Breast epithelium (tissue), 4 donors: ENCODE data around the gene PGBD5. TPM values are rescaled to one million over a fixed set of nuclear protein-coding genes. Genes with fewer than 3 reads are reported as not detected.
A peak's percentile ranks its signal among the peaks of the same experiment; 100 is the strongest.

Experiments used
- DNase-seq, 2 donors: peaks; one replicate each; pipeline ENCODE4 v3.0.0-alpha.2; 2019; ENCODE audit warnings: low spot score in 2 of 2
- H3K27ac ChIP-seq, 2 donors: fragments of 200-600 bp; sonication (generic) in 1 of 2; one replicate each; pipeline ENCODE4 v1.5.1; 2016 to 2019; ENCODE audit warnings: mild to moderate bottlenecking in 1 of 2
- H3K27me3 ChIP-seq, 2 donors: fragments of 200-600 bp; sonication (generic) in 1 of 2; one replicate each; pipeline versions ENCODE4 v1.5.1 to v1.6.0; 2017 to 2019; ENCODE audit warnings: control low read depth in 1 of 2, mild to moderate bottlenecking in 1 of 2
- H3K36me3 ChIP-seq: fragments of 200-600 bp; one replicate; pipeline ENCODE4 v1.5.1; 2019
- H3K4me1 ChIP-seq, 2 donors: fragments of 200-600 bp; sonication (generic); one replicate each; pipeline ENCODE4 v1.5.1; 2016 to 2019; ENCODE audit warnings: control low read depth in 1 of 2
- H3K4me3 ChIP-seq, 3 donors: fragments of 200-600 bp; sonication (generic); 1 replicate in 2 of 3; 2 replicates in 1 of 3; pipeline ENCODE4 v1.5.1; 2016 to 2019; ENCODE audit warnings: mild to moderate bottlenecking in 3 of 3, moderate library complexity in 2 of 3
- H3K9me3 ChIP-seq, 2 donors: fragments of 200-600 bp; sonication (generic) in 1 of 2; one replicate each; pipeline ENCODE4 v1.5.1; 2016 to 2019; ENCODE audit warnings: control low read depth in 1 of 2
- POLR2A ChIP-seq: fragments of 450-650 bp; IDR thresholded peaks from one replicate; pipeline ENCODE4 v1.6.1; 2016; ENCODE audit warnings: antibody characterized with exemption, mild to moderate bottlenecking, moderate library complexity
- POLR2AphosphoS5 ChIP-seq, 3 donors: sonication (generic); formaldehyde crosslinking; IDR thresholded peaks; one replicate each; pipeline ENCODE4 v1.6.1; 2017; ENCODE audit warnings: antibody characterized with exemption in 3 of 3
- intact Hi-C: fragments of 100-400 bp; cut with DNase I; formaldehyde crosslinking; loops from one replicate; pipeline ENCODE4 v1.15.1; 2023; ENCODE audit warnings: low total_unique reads
- total RNA-seq, 3 donors: library from RNA; depleted of rRNA; stranded (reverse); fragments of >200 nt; gene quantifications; one replicate each; pipeline ENCODE4 v1.1.0, GENCODE V29; 2016
- TF ChIP-seq, protein P1 (sequence below), 3 donors: fragments of 450-650 bp; IDR thresholded peaks; one replicate each; pipeline ENCODE4 v1.5.1; 2016 to 2017; ENCODE audit warnings: antibody characterized with exemption in 3 of 3, mild to moderate bottlenecking in 3 of 3, moderate library complexity in 3 of 3

Gene PGBD5
- total RNA-seq, 3 donors from 2014 or later: 0.48 to 0.98 (median 0.59) TPM

DNA sequence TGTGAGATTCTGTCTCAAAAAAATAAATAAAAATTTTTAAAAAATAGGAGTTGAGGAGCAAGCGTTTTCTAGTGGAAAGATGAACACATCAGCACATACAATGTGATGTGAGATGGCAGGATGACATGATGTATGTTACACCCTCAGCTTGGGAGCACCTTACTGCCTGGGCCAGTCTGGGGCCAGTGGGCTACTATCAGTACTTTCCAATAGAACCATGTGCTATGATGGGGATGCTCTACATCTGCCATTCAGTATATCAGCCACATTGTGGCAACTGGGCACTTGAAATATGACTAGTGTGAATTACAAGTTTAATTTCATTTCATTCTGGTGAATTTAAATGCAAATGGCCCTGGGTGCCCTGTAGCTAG lies 156.0 kb downstream of the PGBD5 start:
- no peaks in the 10 kb centered on the region for H3K4me1 ChIP-seq
- no peaks in the 10 kb centered on the region for H3K9me3 ChIP-seq
- no peak overlapping the region for H3K4me3 ChIP-seq
- peak in 1 of 2 donors; percentile 9 for DNase-seq
- TF ChIP-seq POLR2AphosphoS5 (IDR thresholded peaks at IDR 0.05) (no peak), POLR2A (no peak)
- TF ChIP-seq, protein P1, sequence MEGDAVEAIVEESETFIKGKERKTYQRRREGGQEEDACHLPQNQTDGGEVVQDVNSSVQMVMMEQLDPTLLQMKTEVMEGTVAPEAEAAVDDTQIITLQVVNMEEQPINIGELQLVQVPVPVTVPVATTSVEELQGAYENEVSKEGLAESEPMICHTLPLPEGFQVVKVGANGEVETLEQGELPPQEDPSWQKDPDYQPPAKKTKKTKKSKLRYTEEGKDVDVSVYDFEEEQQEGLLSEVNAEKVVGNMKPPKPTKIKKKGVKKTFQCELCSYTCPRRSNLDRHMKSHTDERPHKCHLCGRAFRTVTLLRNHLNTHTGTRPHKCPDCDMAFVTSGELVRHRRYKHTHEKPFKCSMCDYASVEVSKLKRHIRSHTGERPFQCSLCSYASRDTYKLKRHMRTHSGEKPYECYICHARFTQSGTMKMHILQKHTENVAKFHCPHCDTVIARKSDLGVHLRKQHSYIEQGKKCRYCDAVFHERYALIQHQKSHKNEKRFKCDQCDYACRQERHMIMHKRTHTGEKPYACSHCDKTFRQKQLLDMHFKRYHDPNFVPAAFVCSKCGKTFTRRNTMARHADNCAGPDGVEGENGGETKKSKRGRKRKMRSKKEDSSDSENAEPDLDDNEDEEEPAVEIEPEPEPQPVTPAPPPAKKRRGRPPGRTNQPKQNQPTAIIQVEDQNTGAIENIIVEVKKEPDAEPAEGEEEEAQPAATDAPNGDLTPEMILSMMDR (IDR thresholded peaks at IDR 0.05): no peak
- H3K27me3 ChIP-seq: no peaks in the 10 kb centered on the region
- H3K36me3 ChIP-seq: no peaks in the 10 kb centered on the region
- peak overlapping the region in 1 of 2 donors; percentile 45 for H3K27ac ChIP-seq
- intact Hi-C loops: loop anchor here (5.0 kb wide), 1 partner anchor 142 kb away; no protein-coding TSS in a partner anchor

DNA sequence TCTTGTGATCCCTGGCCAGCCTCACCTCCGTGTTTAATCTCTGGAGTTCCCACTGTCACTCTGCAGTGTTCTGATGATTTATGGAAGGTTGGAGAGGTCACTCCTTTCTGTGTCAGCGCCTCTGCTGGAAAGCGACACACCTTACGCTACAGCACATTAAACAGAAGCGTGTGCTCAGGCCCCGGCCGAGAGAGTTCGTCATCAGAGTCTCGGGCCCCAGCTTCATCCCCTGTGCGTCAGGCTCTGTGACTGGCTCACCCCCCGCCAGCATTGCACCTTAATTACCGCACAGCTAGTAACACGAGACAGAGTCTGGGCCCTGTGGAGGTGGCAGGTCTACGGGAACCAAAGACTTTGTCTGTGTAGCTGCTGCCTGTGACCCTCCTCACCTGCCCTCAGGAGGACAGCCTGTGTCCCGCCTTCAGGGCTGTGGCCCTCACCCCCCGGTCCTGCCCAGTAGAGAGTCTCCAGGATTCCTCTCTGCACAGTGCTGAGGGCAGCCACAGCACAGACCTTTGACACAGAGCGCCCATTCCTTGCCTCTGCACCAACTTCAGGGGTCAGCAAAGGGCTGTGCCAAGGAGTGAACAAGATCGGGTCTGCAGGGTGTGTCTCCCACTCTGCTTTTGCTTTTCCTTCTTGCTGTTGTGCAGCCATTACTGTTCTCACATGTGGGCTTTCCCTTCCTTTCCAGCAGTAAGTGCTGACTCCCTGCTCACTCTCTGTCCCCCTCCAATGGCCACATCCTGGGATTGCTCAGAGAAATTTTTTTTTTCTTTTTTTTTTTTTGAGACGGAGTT lies 157.6 kb downstream of the PGBD5 start:
- Histone ChIP-seq H3K4me1 (no peaks in the 10 kb centered on the region), H3K36me3 (peaks cover 6% of the 10 kb centered on the region), H3K9me3 (no peaks in the 10 kb centered on the region), H3K4me3 (no peak overlapping the region), H3K27me3 (no peaks in the 10 kb centered on the region), H3K27ac (no peak overlapping the region)
- peak in 1 of 2 donors; percentile 47 for DNase-seq
- intact Hi-C loops: no loop called here
- TF ChIP-seq POLR2AphosphoS5 (IDR thresholded peaks at IDR 0.05): no peak
- TF ChIP-seq, protein P1 (IDR thresholded peaks at IDR 0.05): peak in 1 of 3 donors; percentile 54

DNA sequence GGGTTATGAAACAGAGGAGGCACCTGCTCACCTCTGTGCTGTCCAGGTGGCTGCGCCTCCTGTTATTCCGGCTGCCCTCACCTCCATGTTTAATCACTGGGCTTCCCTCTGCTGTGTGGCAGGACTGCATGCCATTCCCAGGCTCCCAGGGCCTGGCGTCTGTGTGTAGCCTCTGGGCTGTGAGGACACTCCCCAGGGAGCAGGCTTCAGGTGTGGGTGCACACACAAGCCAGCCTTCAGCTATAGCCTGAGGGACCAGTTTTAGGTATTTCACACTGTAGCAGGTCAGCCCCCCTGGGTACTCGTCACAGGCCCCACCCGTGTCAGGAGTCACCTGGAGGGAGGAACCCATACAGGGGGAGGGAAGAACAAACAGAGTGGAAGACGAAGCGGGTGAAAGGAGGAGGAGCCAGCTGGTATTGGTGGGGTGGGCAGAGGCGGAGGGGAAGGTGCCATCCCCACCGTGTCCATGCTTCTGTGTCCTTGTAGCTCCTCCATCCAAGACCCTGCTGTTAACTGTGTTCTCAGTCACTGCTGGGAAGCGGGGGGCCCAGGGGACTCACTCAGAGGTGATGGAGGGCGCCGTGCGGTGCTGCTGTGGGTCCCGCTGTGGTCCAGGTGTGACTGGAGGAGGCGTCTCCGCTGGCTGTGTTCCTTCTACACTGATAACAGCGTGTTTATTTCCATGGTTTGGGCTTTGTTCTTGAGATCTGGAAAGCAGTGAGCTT lies 158.6 kb downstream of the PGBD5 start:
- DNase-seq: peak in 1 of 2 donors; percentile 45
- intact Hi-C loops: no loop called here
- Histone ChIP-seq H3K4me3 (no peak overlapping the region), H3K27ac (no peak overlapping the region), H3K36me3 (peaks cover 10% of the 10 kb centered on the region), H3K27me3 (no peaks in the 10 kb centered on the region), H3K4me1 (no peaks in the 10 kb centered on the region), H3K9me3 (no peaks in the 10 kb centered on the region)
- no peak for TF ChIP-seq POLR2AphosphoS5 (IDR thresholded peaks at IDR 0.05)
- TF ChIP-seq POLR2A: no peak
- TF ChIP-seq, protein P1 (IDR thresholded peaks at IDR 0.05): no peak

DNA sequence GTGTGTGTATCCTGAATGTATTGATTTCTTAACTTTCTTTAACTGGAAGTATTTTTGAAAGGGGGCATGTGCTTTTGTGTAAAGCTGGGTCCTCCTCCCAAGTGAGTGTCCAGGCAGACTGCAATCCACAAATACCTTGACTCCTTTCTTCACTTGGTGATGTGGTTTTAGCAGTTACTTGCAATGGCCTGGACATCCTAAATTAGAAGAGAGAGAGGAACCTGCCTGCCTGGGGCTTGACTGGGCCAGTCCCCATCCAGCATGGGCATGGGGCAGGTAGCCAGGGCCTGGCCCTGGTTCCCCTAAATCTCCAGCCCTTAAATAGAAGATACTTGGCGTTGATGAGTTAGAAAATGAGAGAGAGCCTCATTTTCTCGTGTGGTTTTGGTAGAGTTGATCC lies 159.7 kb downstream of the PGBD5 start:
- Histone ChIP-seq H3K27ac (no peak overlapping the region), H3K27me3 (no peaks in the 10 kb centered on the region), H3K4me3 (no peak overlapping the region), H3K36me3 (peaks cover 10% of the 10 kb centered on the region), H3K4me1 (no peaks in the 10 kb centered on the region), H3K9me3 (no peaks in the 10 kb centered on the region)
- TF ChIP-seq POLR2AphosphoS5 (IDR thresholded peaks at IDR 0.05): no peak
- TF ChIP-seq POLR2A: no peak
- TF ChIP-seq, protein P1 (IDR thresholded peaks at IDR 0.05): no peak
- no peak for DNase-seq
- intact Hi-C loops: no loop called here
